ENCODE data around the gene ZNF2. TPM values are rescaled to one million over a fixed set of nuclear protein-coding genes. Genes with fewer than 3 reads are reported as not detected.

ZNF2 gene
- total RNA-seq, 1 donor from 2014 or later, result 7.0 TPM

- peaks cover 58% of the 10 kb centered on the region for H3K36me3 Mint-ChIP-seq (ENCODE audit: low read depth)
- H3K27me3 Mint-ChIP-seq (ENCODE audit: low read depth), result no peaks in the 10 kb centered on the region
- H3K4me3 Mint-ChIP-seq, result no peak overlapping the region
- H3K9me3 Mint-ChIP-seq, result peaks cover 29% of the 10 kb centered on the region
- DNase-seq (ENCODE audit: low read depth, low spot score), result no peak
- no peak overlapping the region for H3K27ac Mint-ChIP-seq (ENCODE audit: unreplicated experiment)
- H3K4me1 Mint-ChIP-seq, result no peaks in the 10 kb centered on the region
- TF ChIP-seq CTCF (conservative IDR thresholded peaks at IDR 0.05), result no peak
Observed at GRCh38 chr2:95225658-95226057, 60.0 kb downstream of the ZNF2 start.

- H3K4me1 Mint-ChIP-seq, result peaks cover 6% of the 10 kb centered on the region
- H3K9me3 Mint-ChIP-seq, result peaks cover 27% of the 10 kb centered on the region
- peak; percentile 64 for DNase-seq (ENCODE audit: low read depth, low spot score)
- no peak overlapping the region for H3K4me3 Mint-ChIP-seq
- peak; percentile 81 for TF ChIP-seq CTCF (conservative IDR thresholded peaks at IDR 0.05)
- H3K27ac Mint-ChIP-seq (ENCODE audit: unreplicated experiment), result peak overlapping the region; percentile 48
- peaks cover 29% of the 10 kb centered on the region for H3K36me3 Mint-ChIP-seq (ENCODE audit: low read depth)
- no peaks in the 10 kb centered on the region for H3K27me3 Mint-ChIP-seq (ENCODE audit: low read depth)
Observed at GRCh38 chr2:95231723-95232122, 66.1 kb downstream of the ZNF2 start.

- Mint-ChIP-seq H3K27ac (ENCODE audit: unreplicated experiment) (no peak overlapping the region), H3K9me3 (peaks cover 27% of the 10 kb centered on the region), H3K4me1 (peaks cover 6% of the 10 kb centered on the region), H3K27me3 (ENCODE audit: low read depth) (no peaks in the 10 kb centered on the region), H3K4me3 (no peak overlapping the region), H3K36me3 (ENCODE audit: low read depth) (peaks cover 29% of the 10 kb centered on the region)
- DNase-seq (ENCODE audit: low read depth, low spot score), result no peak
- TF ChIP-seq CTCF (conservative IDR thresholded peaks at IDR 0.05), result no peak
Observed at GRCh38 chr2:95232232-95232631, 66.6 kb downstream of the ZNF2 start.

Other genes with a start within 250 kb of the ZNF2 start
- gene MAL, start 140.1 kb upstream of the ZNF2 start, total RNA-seq, result 0.48 and 0.65 TPM in 2 replicates
- gene MRPS5, start 44.0 kb upstream of the ZNF2 start, total RNA-seq, result 58.8 and 60.7 TPM in 2 replicates
- gene ZNF514, start 6.0 kb upstream of the ZNF2 start, total RNA-seq, result 22.6 and 28.0 TPM in 2 replicates
- 18.9 and 20.2 TPM in 2 replicates for gene ZNF892, start 41.7 kb downstream of the ZNF2 start, total RNA-seq
- 1.8 and 2.7 TPM in 2 replicates for gene PROM2, start 108.6 kb downstream of the ZNF2 start, total RNA-seq
- 2.9 and 4.1 TPM in 2 replicates for gene KCNIP3, start 131.5 kb downstream of the ZNF2 start, total RNA-seq
- gene FAHD2A, start 236.9 kb downstream of the ZNF2 start, total RNA-seq, result 37.7 and 42.2 TPM in 2 replicates